Endothelial cell of umbilical vein (primary cell): ENCODE results near the gene BCL11A. TPM values are rescaled to one million over a fixed set of nuclear protein-coding genes. Genes with fewer than 3 reads are reported as not detected.

Experiments
- BruUV-seq: library from RNA; stranded (reverse); fragments of 400-500 nt; replicated peaks from 2 replicates; lab custom pipeline; 2021; lab: Mats Ljungman, UMichigan
- CTCF ChIA-PET: fragments of 300-600, 350-600 bp; sonication (Branson Sonifier 250); formaldehyde crosslinking; loops from one replicate; lab custom pipeline; 2021; ENCODE audit warnings: antibody characterized with exemption, inconsistent platforms; lab: Charles Lee
- POLR2A ChIA-PET: fragments of 300-600, 350-600 bp; sonication (Branson Sonifier 250); formaldehyde crosslinking; loops from one replicate; lab custom pipeline; 2021; ENCODE audit warnings: antibody characterized with exemption, inconsistent platforms; lab: Charles Lee
- DNase-seq: peaks from one replicate; pipeline ENCODE4 v3.0.0-alpha.2; 2011; ENCODE audit warnings: low read depth, low spot score
- FAIRE-seq: peaks from 2 replicates; lab custom pipeline; 2011; peaks lifted over from hg19 to GRCh38; lab: Jason Lieb, UNC
- H2AFZ ChIP-seq: 2 replicates; pipeline ENCODE4 v1.6.0; 2012; ENCODE audit warnings: low read depth, low read length, control low read depth, inconsistent platforms
- H3K27ac ChIP-seq: 2 replicates; pipeline ENCODE4 v1.5.1; 2011; ENCODE audit warnings: low read depth, mild to moderate bottlenecking, control low read depth, low read length, moderate library complexity; ENCODE audit not compliant: insufficient read depth
- H3K27me3 ChIP-seq, 2 experiments: 2 replicates each; pipeline versions ENCODE4 v1.6.0 to v1.6.1; 2011; ENCODE audit warnings: low read length in 2 of 2, mixed read lengths in 1 of 2; ENCODE audit not compliant: control insufficient read depth in 2 of 2, insufficient read depth in 2 of 2
- H3K36me3 ChIP-seq, 2 experiments: 2 replicates in 1 of 2; 3 replicates in 1 of 2; pipeline ENCODE4 v1.5.1; 2011; ENCODE audit warnings: low read length in 2 of 2, mild to moderate bottlenecking in 1 of 2, moderate library complexity in 1 of 2; ENCODE audit not compliant: control insufficient read depth in 2 of 2, insufficient read depth in 2 of 2; ENCODE audit errors: extremely low read depth in 1 of 2
- H3K4me1 ChIP-seq: 3 replicates; pipeline ENCODE4 v1.5.1; 2011; ENCODE audit warnings: mild to moderate bottlenecking, low read length; ENCODE audit not compliant: control insufficient read depth, insufficient read depth; ENCODE audit errors: extremely low read depth
- H3K4me2 ChIP-seq: 2 replicates; pipeline ENCODE4 v1.6.1; 2011; ENCODE audit warnings: low read length, control low read depth, mixed read lengths; ENCODE audit not compliant: insufficient read depth
- H3K4me3 ChIP-seq, 3 experiments: fragments of 200-600 bp in 1 of 3; sonication (generic), shearing (Covaris generic) in 1 of 3; replicated peaks in 1 of 3; 2 replicates each; pipeline ENCODE4 v1.5.1; 2011 to 2016; ENCODE audit warnings: control low read depth in 3 of 3, low read length in 3 of 3, mild to moderate bottlenecking in 2 of 3, inconsistent platforms in 1 of 3, low read depth in 1 of 3, moderate library complexity in 1 of 3; ENCODE audit not compliant: insufficient read depth in 1 of 3
- H3K79me2 ChIP-seq: 2 replicates; pipeline ENCODE4 v1.6.0; 2012; ENCODE audit warnings: low read length, inconsistent platforms; ENCODE audit not compliant: control insufficient read depth, insufficient read depth
- H3K9ac ChIP-seq: replicated peaks from 2 replicates; pipeline ENCODE3; 2011; ENCODE audit warnings: low read length, control low read depth; ENCODE audit not compliant: insufficient read depth; ENCODE audit errors: extremely low read depth
- H3K9me1 ChIP-seq: replicated peaks from 3 replicates; pipeline ENCODE4 v1.6.0; 2011; ENCODE audit warnings: mild to moderate bottlenecking, low read length; ENCODE audit not compliant: control insufficient read depth, insufficient read depth; ENCODE audit errors: extremely low read depth
- H3K9me3 ChIP-seq: replicated peaks from 2 replicates; pipeline ENCODE4 v1.5.1; 2012; ENCODE audit warnings: low read length, inconsistent platforms; ENCODE audit not compliant: control insufficient read depth, insufficient read depth
- H4K20me1 ChIP-seq: replicated peaks from 2 replicates; pipeline ENCODE3; 2011; ENCODE audit warnings: mild to moderate bottlenecking, low read length; ENCODE audit not compliant: control insufficient read depth, insufficient read depth; ENCODE audit errors: extremely low read depth
- EZH2 ChIP-seq: IDR thresholded peaks from 2 replicates; pipeline ENCODE4 v1.6.1; 2012; ENCODE audit warnings: borderline replicate concordance, low read depth, mild to moderate bottlenecking, moderate library complexity, low read length, inconsistent platforms; ENCODE audit not compliant: severe bottlenecking
- FOS ChIP-seq: IDR thresholded peaks from 2 replicates; pipeline ENCODE4 v1.6.1; 2011; ENCODE audit warnings: mild to moderate bottlenecking, low read length, moderate library complexity, borderline replicate concordance; ENCODE audit not compliant: insufficient read depth
- GATA2 ChIP-seq: IDR thresholded peaks from 2 replicates; pipeline ENCODE4 v1.7.0; 2011; ENCODE audit warnings: low read depth, mild to moderate bottlenecking, moderate library complexity, mixed read lengths, low read length; ENCODE audit not compliant: insufficient read length, insufficient read depth
- JUN ChIP-seq: IDR thresholded peaks from 2 replicates; pipeline ENCODE4 v1.6.1; 2011; ENCODE audit warnings: borderline replicate concordance, low read depth; ENCODE audit not compliant: insufficient read length, insufficient read depth
- MAX ChIP-seq: IDR thresholded peaks from 2 replicates; pipeline ENCODE4 v1.6.1; 2011; ENCODE audit not compliant: insufficient read depth, insufficient read length
- MYC ChIP-seq: IDR thresholded peaks from one replicate; pipeline ENCODE4 v1.6.1; 2011; ENCODE audit warnings: mild to moderate bottlenecking, low read depth, low read length
- POLR2A ChIP-seq: IDR thresholded peaks from 2 replicates; pipeline ENCODE4 v1.6.1; 2012; ENCODE audit warnings: low read depth, mild to moderate bottlenecking, control low read depth, low read length
- POLR2AphosphoS5 ChIP-seq: IDR thresholded peaks from 2 replicates; pipeline ENCODE4 v1.6.1; 2012; ENCODE audit warnings: low read depth, mild to moderate bottlenecking, control low read depth, low read length, moderate library complexity; ENCODE audit not compliant: insufficient read depth
- dilution Hi-C: fragments of 300-500 bp; cut with MboI; formaldehyde crosslinking; loops from one replicate; pipeline ENCODE4 v1.15.0; 2019; ENCODE audit warnings: low sequenced_read_pairs; ENCODE audit not compliant: extremely low pct_ligation_motif_present
- intact Hi-C: fragments of 100-400 bp; cut with micrococcal nuclease; formaldehyde crosslinking; loops from one replicate; pipeline ENCODE4 v1.10.0; 2022
- polyA plus RNA-seq, 4 experiments: library from polyadenylated mRNA; depleted of rRNA in 3 of 4; stranded (reverse) in 3 of 4; unstranded in 1 of 4; fragments of >200 nt; gene quantifications; 2 replicates each; pipeline versions ENCODE4 v1.2.1 to v1.2.3, GENCODE V29; 2011 to 2012; ENCODE audit warnings: missing spikeins in 1 of 4
- total RNA-seq: library from RNA; stranded (reverse); gene quantifications from 2 replicates; pipeline ENCODE4 v1.2.3, GENCODE V29; 2021
- TF ChIP-seq, protein P1 (sequence below), 2 donors: IDR thresholded peaks; 1 replicate in 1 of 2; 2 replicates in 1 of 2; pipeline ENCODE4 v1.5.1; 2011; ENCODE audit warnings: low read length in 2 of 2, mild to moderate bottlenecking in 2 of 2, moderate library complexity in 2 of 2, control low read depth in 1 of 2, inconsistent platforms in 1 of 2, low read depth in 1 of 2; ENCODE audit not compliant: insufficient read depth in 1 of 2; ENCODE audit errors: extremely low read depth in 1 of 2

Gene BCL11A
- total and polyA plus RNA-seq, 2 donors (not counting 3 experiments of a cell fraction or from before 2014, with no cell fraction given), result 0.12 to 0.88 TPM

DNA sequence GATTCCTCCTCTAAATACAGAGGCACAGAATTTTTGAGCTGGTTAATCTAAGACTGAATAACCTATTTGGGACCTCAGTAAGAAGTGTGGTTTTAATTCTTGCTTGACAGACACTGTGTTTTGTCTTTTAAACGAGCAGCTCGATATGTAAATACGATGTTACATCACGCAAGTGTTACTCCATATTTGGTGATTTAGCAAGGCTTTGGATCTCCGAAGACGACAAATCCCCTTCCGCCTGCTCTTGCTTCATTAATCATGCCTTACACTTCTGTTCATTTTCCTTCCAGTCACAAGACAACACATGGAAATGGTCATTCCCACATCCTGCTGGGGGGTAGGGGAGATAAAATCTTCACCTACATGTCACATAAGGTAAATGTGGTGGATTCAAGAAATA is 9.4 kb downstream of the BCL11A start:
- intact Hi-C loops, result no loop called here
- DNase-seq (no peak), FAIRE-seq (no peak)
- Histone ChIP-seq H3K27me3 (peaks cover 15 to 26% of the 10 kb centered on the region in 2 experiments), H2AFZ (no peak overlapping the region), H3K27ac (no peak overlapping the region), H4K20me1 (no peaks in the 10 kb centered on the region), H3K79me2 (no peaks in the 10 kb centered on the region), H3K4me3 (no peak overlapping the region), H3K9me3 (no peaks in the 10 kb centered on the region), H3K9ac (no peak overlapping the region), H3K36me3 (no peaks in the 10 kb centered on the region), H3K9me1 (no peaks in the 10 kb centered on the region), H3K4me2 (no peak overlapping the region), H3K4me1 (no peaks in the 10 kb centered on the region)
- ChIA-PET POLR2A (no interaction called here), CTCF (no interaction called here)
- dilution Hi-C loops, result no loop called here
- no peak for TF ChIP-seq MYC
- no peak for TF ChIP-seq JUN
- TF ChIP-seq GATA2, result no peak
- TF ChIP-seq POLR2A, result no peak
- no peak for TF ChIP-seq EZH2
- TF ChIP-seq FOS, result no peak
- TF ChIP-seq POLR2AphosphoS5, result no peak
- TF ChIP-seq, protein P1, sequence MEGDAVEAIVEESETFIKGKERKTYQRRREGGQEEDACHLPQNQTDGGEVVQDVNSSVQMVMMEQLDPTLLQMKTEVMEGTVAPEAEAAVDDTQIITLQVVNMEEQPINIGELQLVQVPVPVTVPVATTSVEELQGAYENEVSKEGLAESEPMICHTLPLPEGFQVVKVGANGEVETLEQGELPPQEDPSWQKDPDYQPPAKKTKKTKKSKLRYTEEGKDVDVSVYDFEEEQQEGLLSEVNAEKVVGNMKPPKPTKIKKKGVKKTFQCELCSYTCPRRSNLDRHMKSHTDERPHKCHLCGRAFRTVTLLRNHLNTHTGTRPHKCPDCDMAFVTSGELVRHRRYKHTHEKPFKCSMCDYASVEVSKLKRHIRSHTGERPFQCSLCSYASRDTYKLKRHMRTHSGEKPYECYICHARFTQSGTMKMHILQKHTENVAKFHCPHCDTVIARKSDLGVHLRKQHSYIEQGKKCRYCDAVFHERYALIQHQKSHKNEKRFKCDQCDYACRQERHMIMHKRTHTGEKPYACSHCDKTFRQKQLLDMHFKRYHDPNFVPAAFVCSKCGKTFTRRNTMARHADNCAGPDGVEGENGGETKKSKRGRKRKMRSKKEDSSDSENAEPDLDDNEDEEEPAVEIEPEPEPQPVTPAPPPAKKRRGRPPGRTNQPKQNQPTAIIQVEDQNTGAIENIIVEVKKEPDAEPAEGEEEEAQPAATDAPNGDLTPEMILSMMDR (IDR thresholded peaks at IDR 0.05; ENCODE audit: extremely low read depth in 1 of 2, insufficient read depth in 1 of 2, low read depth in 1 of 2, low read length in 2 of 2), result no peak
- TF ChIP-seq MAX, result no peak
- no TSS peak for BruUV-seq
